HEK293 (cell line): ENCODE measurements around the gene NFKBIZ.

ENCODE experiments used
- CTCF ChIA-PET: fragments of 350-600 bp; formaldehyde crosslinking; extraction: SDS; loops from one replicate; lab custom pipeline; 2021; ENCODE audit warnings: antibody characterized with exemption; lab: Yijun Ruan, JAX
- POLR2A ChIA-PET: fragments of 300-600 bp; formaldehyde crosslinking; extraction: SDS; loops from one replicate; lab custom pipeline; 2020; ENCODE audit warnings: antibody characterized with exemption, inconsistent platforms; lab: Yijun Ruan, JAX
- H3K27ac ChIP-seq: fragments of 200-500 bp; sonication (Bioruptor generic); 2 replicates; pipeline ENCODE4 v1.5.1; 2014; ENCODE audit warnings: low read depth, low read length, control low read depth, inconsistent platforms; ENCODE audit errors: extremely low read depth
- H3K36me3 ChIP-seq, 2 experiments: fragments of 200-500 bp in 1 of 2; sonication (Bioruptor generic) in 1 of 2; 1 replicate in 1 of 2; 2 replicates in 1 of 2; pipeline ENCODE4 v1.5.1; 2014 to 2017; ENCODE audit warnings: inconsistent platforms in 2 of 2, low read length in 2 of 2; ENCODE audit not compliant: control insufficient read depth in 2 of 2, insufficient read depth in 1 of 2
- H3K4me1 ChIP-seq: fragments of 200-500 bp; sonication (Bioruptor generic); 2 replicates; pipeline ENCODE4 v1.5.1; 2014; ENCODE audit warnings: mild to moderate bottlenecking, low read length, inconsistent platforms; ENCODE audit not compliant: control insufficient read depth, insufficient read depth
- H3K4me3 ChIP-seq: 2 replicates; pipeline ENCODE4 v1.5.1; 2011; ENCODE audit warnings: low read depth, mild to moderate bottlenecking, control low read depth, low read length, moderate library complexity
- H3K9me3 ChIP-seq: fragments of 200-500 bp; sonication (Bioruptor generic); 2 replicates; pipeline ENCODE4 v1.5.1; 2014; ENCODE audit warnings: low read depth, low read length, inconsistent platforms; ENCODE audit not compliant: control insufficient read depth, insufficient read depth
- FEZF1 ChIP-seq: fragments of 450-650 bp; formaldehyde crosslinking; IDR thresholded peaks from 2 replicates; pipeline ENCODE4 v1.5.1; 2016; ENCODE audit warnings: missing biosample characterization, missing genetic modification characterization
- ZNF121 ChIP-seq: fragments of 450-650 bp; formaldehyde crosslinking; IDR thresholded peaks from 2 replicates; pipeline ENCODE4 v1.5.1; 2016; ENCODE audit warnings: missing biosample characterization, missing genetic modification characterization
- ZNF175 ChIP-seq: fragments of 450-650 bp; formaldehyde crosslinking; IDR thresholded peaks from 2 replicates; pipeline ENCODE4 v1.5.1; 2016; ENCODE audit warnings: missing biosample characterization, missing genetic modification characterization
- ZNF184 ChIP-seq: fragments of 450-650 bp; IDR thresholded peaks from 2 replicates; pipeline ENCODE4 v1.5.1; 2018; ENCODE audit warnings: missing biosample characterization, mild to moderate bottlenecking, missing genetic modification characterization
- ZNF211 ChIP-seq: fragments of 450-650 bp; formaldehyde crosslinking; IDR thresholded peaks from 2 replicates; pipeline ENCODE4 v1.5.1; 2016; ENCODE audit warnings: low read depth, missing biosample characterization, missing genetic modification characterization
- ZNF596 ChIP-seq: fragments of 450-650 bp; IDR thresholded peaks from 2 replicates; pipeline ENCODE4 v1.5.0; 2018; ENCODE audit warnings: missing biosample characterization, mild to moderate bottlenecking, missing genetic modification characterization, moderate library complexity
- ZNF600 ChIP-seq: fragments of 450-650 bp; formaldehyde crosslinking; IDR thresholded peaks from 2 replicates; pipeline ENCODE4 v1.5.1; 2016; ENCODE audit warnings: missing biosample characterization, missing genetic modification characterization
- ZNF610 ChIP-seq: fragments of 450-650 bp; formaldehyde crosslinking; IDR thresholded peaks from 2 replicates; pipeline ENCODE4 v1.5.1; 2016; ENCODE audit warnings: missing biosample characterization, missing genetic modification characterization, borderline replicate concordance
- ZNF777 ChIP-seq: fragments of 450-650 bp; formaldehyde crosslinking; IDR thresholded peaks from 2 replicates; pipeline ENCODE4 v1.5.1; 2017; ENCODE audit warnings: missing biosample characterization, missing genetic modification characterization, borderline replicate concordance
- TF ChIP-seq, protein P1 (sequence below): fragments of 450-650 bp; formaldehyde crosslinking; IDR thresholded peaks from 2 replicates; pipeline ENCODE4 v1.5.1; 2017; ENCODE audit warnings: missing biosample characterization, missing genetic modification characterization
- TF ChIP-seq, protein P2 (sequence below): fragments of 450-650 bp; formaldehyde crosslinking; IDR thresholded peaks from 2 replicates; pipeline ENCODE4 v1.5.1; 2016; ENCODE audit warnings: missing biosample characterization, missing genetic modification characterization
- TF ChIP-seq, protein P3 (sequence below): fragments of 450-650 bp; formaldehyde crosslinking; IDR thresholded peaks from 2 replicates; pipeline ENCODE4 v1.5.0; 2017; ENCODE audit warnings: missing biosample characterization, missing genetic modification characterization, borderline replicate concordance
- TF ChIP-seq, protein P4 (sequence below): IDR thresholded peaks from 2 replicates; pipeline ENCODE4 v1.6.1; 2011; ENCODE audit warnings: mild to moderate bottlenecking, low read depth, low read length, borderline replicate concordance
- TF ChIP-seq, protein P5 (sequence below): fragments of 450-650 bp; formaldehyde crosslinking; IDR thresholded peaks from 2 replicates; pipeline ENCODE4 v1.5.1; 2016; ENCODE audit warnings: missing biosample characterization, missing genetic modification characterization, low read depth

The NFKBIZ gene

DNA sequence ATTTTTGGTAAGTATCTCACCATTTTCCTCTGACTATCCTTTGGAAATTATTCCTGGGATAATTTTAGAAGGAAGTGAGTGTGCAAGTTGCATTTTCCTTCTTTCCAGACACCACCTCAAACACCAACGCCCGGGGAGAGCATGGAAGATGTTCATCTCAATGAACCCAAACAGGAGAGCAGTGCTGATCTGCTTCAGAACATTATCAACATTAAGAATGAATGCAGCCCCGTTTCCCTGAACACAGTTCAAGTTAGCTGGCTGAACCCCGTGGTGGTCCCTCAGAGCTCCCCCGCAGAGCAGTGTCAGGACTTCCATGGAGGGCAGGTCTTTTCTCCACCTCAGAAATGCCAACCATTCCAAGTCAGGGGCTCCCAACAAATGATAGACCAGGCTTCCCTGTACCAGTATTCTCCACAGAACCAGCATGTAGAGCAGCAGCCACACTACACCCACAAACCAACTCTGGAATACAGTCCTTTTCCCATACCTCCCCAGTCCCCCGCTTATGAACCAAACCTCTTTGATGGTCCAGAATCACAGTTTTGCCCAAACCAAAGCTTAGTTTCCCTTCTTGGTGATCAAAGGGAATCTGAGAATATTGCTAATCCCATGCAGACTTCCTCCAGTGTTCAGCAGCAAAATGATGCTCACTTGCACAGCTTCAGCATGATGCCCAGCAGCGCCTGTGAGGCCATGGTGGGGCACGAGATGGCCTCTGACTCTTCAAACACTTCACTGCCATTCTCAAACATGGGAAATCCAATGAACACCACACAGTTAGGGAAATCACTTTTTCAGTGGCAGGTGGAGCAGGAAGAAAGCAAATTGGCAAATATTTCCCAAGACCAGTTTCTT, 3.9 kb downstream of the NFKBIZ start:
- CTCF ChIA-PET = interaction anchor here (1.0 kb wide), 1 partner anchor 12 kb away, joined by 3 read pairs; no protein-coding TSS in a partner anchor
- no peak for TF ChIP-seq ZNF596 (tag by site-specific recombination)
- TF ChIP-seq FEZF1 = no peak
- TF ChIP-seq, protein P1, sequence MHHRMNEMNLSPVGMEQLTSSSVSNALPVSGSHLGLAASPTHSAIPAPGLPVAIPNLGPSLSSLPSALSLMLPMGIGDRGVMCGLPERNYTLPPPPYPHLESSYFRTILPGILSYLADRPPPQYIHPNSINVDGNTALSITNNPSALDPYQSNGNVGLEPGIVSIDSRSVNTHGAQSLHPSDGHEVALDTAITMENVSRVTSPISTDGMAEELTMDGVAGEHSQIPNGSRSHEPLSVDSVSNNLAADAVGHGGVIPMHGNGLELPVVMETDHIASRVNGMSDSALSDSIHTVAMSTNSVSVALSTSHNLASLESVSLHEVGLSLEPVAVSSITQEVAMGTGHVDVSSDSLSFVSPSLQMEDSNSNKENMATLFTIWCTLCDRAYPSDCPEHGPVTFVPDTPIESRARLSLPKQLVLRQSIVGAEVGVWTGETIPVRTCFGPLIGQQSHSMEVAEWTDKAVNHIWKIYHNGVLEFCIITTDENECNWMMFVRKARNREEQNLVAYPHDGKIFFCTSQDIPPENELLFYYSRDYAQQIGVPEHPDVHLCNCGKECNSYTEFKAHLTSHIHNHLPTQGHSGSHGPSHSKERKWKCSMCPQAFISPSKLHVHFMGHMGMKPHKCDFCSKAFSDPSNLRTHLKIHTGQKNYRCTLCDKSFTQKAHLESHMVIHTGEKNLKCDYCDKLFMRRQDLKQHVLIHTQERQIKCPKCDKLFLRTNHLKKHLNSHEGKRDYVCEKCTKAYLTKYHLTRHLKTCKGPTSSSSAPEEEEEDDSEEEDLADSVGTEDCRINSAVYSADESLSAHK = no peak
- TF ChIP-seq ZNF610 (tag by site-specific recombination) = no peak
- TF ChIP-seq ZNF600 = no peak
- TF ChIP-seq ZNF175 (tag by site-specific recombination) = no peak
- no peak for TF ChIP-seq ZNF211 (tag by site-specific recombination)
- TF ChIP-seq, protein P2, sequence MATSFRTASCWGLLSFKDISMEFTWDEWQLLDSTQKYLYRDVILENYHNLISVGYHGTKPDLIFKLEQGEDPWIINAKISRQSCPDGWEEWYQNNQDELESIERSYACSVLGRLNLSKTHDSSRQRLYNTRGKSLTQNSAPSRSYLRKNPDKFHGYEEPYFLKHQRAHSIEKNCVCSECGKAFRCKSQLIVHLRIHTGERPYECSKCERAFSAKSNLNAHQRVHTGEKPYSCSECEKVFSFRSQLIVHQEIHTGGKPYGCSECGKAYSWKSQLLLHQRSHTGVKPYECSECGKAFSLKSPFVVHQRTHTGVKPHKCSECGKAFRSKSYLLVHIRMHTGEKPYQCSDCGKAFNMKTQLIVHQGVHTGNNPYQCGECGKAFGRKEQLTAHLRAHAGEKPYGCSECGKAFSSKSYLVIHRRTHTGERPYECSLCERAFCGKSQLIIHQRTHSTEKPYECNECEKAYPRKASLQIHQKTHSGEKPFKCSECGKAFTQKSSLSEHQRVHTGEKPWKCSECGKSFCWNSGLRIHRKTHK (tag by site-specific recombination) = no peak
- TF ChIP-seq ZNF121 (tag by site-specific recombination) = no peak
- TF ChIP-seq, protein P3, sequence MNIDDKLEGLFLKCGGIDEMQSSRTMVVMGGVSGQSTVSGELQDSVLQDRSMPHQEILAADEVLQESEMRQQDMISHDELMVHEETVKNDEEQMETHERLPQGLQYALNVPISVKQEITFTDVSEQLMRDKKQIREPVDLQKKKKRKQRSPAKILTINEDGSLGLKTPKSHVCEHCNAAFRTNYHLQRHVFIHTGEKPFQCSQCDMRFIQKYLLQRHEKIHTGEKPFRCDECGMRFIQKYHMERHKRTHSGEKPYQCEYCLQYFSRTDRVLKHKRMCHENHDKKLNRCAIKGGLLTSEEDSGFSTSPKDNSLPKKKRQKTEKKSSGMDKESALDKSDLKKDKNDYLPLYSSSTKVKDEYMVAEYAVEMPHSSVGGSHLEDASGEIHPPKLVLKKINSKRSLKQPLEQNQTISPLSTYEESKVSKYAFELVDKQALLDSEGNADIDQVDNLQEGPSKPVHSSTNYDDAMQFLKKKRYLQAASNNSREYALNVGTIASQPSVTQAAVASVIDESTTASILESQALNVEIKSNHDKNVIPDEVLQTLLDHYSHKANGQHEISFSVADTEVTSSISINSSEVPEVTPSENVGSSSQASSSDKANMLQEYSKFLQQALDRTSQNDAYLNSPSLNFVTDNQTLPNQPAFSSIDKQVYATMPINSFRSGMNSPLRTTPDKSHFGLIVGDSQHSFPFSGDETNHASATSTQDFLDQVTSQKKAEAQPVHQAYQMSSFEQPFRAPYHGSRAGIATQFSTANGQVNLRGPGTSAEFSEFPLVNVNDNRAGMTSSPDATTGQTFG (tag by site-specific recombination) = no peak
- TF ChIP-seq, protein P4, sequence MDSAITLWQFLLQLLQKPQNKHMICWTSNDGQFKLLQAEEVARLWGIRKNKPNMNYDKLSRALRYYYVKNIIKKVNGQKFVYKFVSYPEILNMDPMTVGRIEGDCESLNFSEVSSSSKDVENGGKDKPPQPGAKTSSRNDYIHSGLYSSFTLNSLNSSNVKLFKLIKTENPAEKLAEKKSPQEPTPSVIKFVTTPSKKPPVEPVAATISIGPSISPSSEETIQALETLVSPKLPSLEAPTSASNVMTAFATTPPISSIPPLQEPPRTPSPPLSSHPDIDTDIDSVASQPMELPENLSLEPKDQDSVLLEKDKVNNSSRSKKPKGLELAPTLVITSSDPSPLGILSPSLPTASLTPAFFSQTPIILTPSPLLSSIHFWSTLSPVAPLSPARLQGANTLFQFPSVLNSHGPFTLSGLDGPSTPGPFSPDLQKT = no peak
- no peak for TF ChIP-seq ZNF184 (tag by site-specific recombination)
- TF ChIP-seq, protein P5, sequence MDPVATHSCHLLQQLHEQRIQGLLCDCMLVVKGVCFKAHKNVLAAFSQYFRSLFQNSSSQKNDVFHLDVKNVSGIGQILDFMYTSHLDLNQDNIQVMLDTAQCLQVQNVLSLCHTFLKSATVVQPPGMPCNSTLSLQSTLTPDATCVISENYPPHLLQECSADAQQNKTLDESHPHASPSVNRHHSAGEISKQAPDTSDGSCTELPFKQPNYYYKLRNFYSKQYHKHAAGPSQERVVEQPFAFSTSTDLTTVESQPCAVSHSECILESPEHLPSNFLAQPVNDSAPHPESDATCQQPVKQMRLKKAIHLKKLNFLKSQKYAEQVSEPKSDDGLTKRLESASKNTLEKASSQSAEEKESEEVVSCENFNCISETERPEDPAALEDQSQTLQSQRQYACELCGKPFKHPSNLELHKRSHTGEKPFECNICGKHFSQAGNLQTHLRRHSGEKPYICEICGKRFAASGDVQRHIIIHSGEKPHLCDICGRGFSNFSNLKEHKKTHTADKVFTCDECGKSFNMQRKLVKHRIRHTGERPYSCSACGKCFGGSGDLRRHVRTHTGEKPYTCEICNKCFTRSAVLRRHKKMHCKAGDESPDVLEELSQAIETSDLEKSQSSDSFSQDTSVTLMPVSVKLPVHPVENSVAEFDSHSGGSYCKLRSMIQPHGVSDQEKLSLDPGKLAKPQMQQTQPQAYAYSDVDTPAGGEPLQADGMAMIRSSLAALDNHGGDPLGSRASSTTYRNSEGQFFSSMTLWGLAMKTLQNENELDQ = no peak
- no peak for TF ChIP-seq ZNF777
- H3K36me3 ChIP-seq = peaks cover 31 to 67% of the 10 kb centered on the region in 2 experiments
- H3K4me1 ChIP-seq = no peaks in the 10 kb centered on the region
- POLR2A ChIA-PET = no interaction called here
- H3K4me3 ChIP-seq = no peak overlapping the region
- H3K9me3 ChIP-seq = no peaks in the 10 kb centered on the region
- no peak overlapping the region for H3K27ac ChIP-seq
